Measurements from ENCODE around the gene RLF.

Gene RLF

DNA sequence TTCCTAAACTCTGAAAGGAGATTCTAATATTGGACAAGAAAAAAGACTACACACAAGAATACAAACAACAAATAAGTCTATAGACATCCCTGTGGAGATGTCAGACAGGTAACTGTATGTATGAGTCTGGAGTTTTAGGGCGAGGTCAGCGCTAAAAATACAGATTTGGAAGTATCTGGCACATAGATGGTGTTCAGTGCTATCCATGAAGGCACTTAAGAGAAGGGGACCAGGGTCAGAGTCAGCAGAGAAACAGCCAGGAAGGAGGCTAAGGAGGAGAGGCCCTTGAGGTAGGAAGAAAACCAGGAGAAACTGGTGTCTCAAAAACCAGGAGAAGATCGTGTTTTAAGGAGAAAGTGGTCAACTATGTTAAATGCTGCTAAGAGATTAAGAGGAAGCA, 114.9 kb downstream of the RLF start:
- DNase-seq: no peak

DNA sequence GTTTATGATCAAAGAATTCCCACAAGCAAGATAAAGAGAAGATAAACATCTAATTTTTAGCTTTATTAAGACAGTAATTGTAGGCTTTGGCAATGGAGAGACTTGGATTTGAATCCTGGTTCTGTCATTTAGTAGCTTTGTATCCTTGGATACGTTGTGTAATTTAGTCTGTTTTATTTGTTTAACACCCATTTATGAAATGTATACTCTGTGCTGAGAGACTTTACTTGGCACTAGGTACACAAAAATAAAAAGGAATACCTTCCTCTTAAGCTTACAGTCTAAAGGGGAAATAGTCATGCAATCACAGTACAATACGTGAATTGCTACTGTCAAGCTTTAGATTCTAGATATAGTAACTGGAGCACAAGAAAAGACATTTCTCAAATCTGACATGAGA, 120.7 kb downstream of the RLF start:
- DNase-seq: no peak

Data from NCI-H1105 (cell line).